HG02798 (cell line): ENCODE measurements around the gene AKNA.

Source experiments
- ATAC-seq: cut with Tn5 transposase; IDR thresholded peaks from one replicate; pipeline ENCODE4 v1.9.1; 2021; ENCODE audit warnings: mild to moderate bottlenecking; ENCODE audit not compliant: unreplicated experiment, poor library complexity

AKNA gene

GRCh38 chr9:114364134-114365041 lies 23.4 kb downstream of the AKNA start:
- no peak for ATAC-seq

GRCh38 chr9:114363424-114363823 lies 24.4 kb downstream of the AKNA start:
- no peak for ATAC-seq

GRCh38 chr9:114362394-114362793 lies 25.4 kb downstream of the AKNA start:
- ATAC-seq: no peak

- no peak for ATAC-seq
Measured at GRCh38 chr9:114361542-114361941, 26.2 kb downstream of the AKNA start.

GRCh38 chr9:114359801-114360200 lies 28.0 kb downstream of the AKNA start:
- ATAC-seq: no peak

- ATAC-seq: no peak
Measured at GRCh38 chr9:114357911-114358328, 29.9 kb downstream of the AKNA start.

GRCh38 chr9:114357360-114357759 lies 30.4 kb downstream of the AKNA start:
- no peak for ATAC-seq

GRCh38 chr9:114356792-114357191 lies 31.0 kb downstream of the AKNA start:
- ATAC-seq: no peak

- ATAC-seq: no peak
Measured at GRCh38 chr9:114355821-114356220, 32.0 kb downstream of the AKNA start.

GRCh38 chr9:114351932-114352331 lies 35.9 kb downstream of the AKNA start:
- ATAC-seq: no peak

GRCh38 chr9:114350636-114351401 lies 37.0 kb downstream of the AKNA start:
- no peak for ATAC-seq

- ATAC-seq: peak; percentile 4
Measured at GRCh38 chr9:114349713-114350480, 37.9 kb downstream of the AKNA start.

- ATAC-seq: peak; percentile 90
Measured at GRCh38 chr9:114348906-114349482, 38.8 kb downstream of the AKNA start.

GRCh38 chr9:114348261-114348905 lies 39.4 kb downstream of the AKNA start:
- no peak for ATAC-seq

- no peak for ATAC-seq
Measured at GRCh38 chr9:114347675-114348074, 40.1 kb downstream of the AKNA start.

- no peak for ATAC-seq
Measured at GRCh38 chr9:114346146-114346545, 41.6 kb downstream of the AKNA start.

- no peak for ATAC-seq
Measured at GRCh38 chr9:114345493-114346065, 42.2 kb downstream of the AKNA start.

- no peak for ATAC-seq
Measured at GRCh38 chr9:114344692-114345091, 43.1 kb downstream of the AKNA start.

- ATAC-seq: no peak
Measured at GRCh38 chr9:114344188-114344566, 43.6 kb downstream of the AKNA start.
